GM19468 (cell line): ENCODE results near the gene ATAT1.
"Not testable (repeated sequence)": the region's sequence is repeated elsewhere in the genome, so short reads cannot be mapped to it uniquely, and the experiment has no call there.

ENCODE experiments used
- ATAC-seq: cut with Tn5 transposase; IDR thresholded peaks from one replicate; pipeline ENCODE4 v1.9.1; 2021; ENCODE audit warnings: mild to moderate bottlenecking, moderate library complexity, moderate number of reproducible peaks; ENCODE audit not compliant: unreplicated experiment; ENCODE audit errors: extremely low read depth

The ATAT1 gene

GRCh38 chr6:30646450-30647241, 20.0 kb downstream of the ATAT1 start, which contains the start of gene C6orf136:
C6orf136 (plus strand) TSS chr6:30647133; CDS start chr6:30647232, 99 bp downstream.
- peak; percentile 42 for ATAC-seq

DNA sequence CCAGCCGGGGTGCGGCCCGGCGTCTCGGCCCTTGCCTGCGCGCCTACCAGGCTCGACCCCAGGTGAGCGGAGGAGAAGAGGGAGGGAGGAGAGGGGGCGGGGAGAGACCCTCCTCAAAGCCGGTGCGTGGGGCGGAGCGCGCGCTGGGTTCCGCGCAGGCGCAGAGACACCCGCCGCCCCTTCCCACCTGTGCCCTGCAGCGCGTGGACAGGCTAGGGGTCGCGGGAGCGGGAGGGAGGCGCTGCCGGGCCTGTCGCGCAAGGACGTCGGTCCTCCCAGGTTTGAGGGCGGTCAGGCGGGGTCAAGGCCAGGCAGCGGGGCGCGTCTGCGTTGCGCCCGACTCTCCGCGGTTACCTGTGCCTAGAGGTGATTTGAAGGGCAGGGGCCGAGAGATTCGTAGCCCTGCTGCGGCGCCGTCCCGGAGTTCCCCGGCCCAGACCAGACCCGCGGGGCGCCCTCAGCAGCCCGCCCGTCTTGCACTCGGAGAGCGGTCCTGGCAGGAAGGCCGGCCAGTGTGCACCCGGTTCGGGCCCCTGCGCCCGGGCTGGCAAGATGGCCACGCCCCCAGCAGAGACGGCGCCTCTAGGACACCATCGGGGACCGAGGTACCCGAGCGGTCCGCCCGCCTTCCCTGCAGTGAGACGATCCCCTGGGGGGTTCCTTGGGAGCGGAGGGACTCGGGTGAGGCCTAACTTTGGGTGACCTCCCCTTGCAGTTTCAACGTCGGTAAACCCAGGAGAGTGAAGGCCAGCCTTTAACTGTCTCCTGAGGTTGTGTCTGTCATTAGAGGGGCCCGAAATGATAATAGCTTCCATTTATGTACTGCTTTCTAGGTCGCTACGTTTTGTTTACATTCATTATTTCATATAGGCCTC, 20.8 kb downstream of the ATAT1 start:
- ATAC-seq: peak; percentile 25

GRCh38 chr6:30651143-30651542, 24.5 kb downstream of the ATAT1 start:
- no peak for ATAC-seq

DNA sequence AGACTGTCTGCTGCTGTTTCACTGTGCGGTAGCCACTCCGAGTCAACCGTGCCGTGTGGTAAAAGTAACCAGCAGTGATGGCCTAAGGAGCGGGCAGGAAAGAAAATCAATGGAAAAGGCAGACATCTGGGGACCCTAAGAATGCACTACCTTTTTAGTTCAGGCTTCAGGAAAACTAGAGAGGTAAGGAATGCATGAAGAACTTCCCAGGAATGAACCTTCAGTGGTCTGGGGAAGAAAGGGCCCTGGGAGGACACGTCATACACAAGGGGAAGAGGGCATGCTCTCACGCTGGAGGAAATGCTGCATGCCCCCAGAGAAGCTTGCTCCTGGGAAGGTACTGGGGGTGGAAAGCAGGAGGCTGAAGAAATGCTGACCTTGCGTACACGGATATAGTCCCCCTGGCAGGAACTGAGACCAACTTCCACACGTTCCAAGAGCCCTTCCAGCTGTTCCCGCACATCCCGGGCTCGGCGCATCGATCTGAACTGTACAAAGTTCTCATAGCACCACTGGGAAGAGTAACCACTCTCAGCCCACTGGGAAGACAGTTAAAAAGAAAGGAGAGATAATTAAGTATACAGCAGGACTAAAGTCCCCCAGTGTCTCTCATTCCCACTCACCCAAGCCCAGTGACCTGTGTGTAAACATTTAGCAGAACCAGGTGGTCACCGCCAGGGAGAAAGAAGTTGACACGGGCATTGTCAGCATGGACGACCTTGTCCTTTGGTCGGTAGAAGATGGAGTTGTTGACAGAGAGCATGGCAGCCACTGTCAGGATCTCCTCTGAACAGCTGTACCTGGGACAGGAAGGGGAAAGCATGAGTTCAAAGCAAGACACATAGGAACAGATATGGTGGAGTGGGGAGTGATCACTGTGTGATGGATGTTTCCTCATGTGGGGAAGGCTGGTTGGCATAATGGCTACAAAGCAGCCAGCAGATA, 28.4 kb downstream of the ATAT1 start:
- no peak for ATAC-seq

DNA sequence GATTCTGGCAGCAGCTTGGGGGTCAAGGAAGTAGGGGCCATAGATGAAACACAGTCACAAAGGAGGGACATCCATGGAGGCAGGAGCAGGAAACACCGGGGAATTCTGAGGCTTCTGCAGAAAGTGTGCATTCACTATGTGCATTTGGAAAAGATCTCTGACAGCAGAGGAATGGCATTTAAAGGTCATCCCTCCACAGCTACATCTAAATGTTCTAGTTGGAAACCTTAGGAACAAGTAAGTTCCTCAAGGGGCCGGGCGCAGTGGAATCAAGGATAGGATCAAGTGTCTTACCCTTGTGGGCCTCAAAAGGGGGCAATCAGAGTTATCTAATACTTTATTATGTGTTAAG, 29.0 kb downstream of the ATAT1 start:
- ATAC-seq: no peak

GRCh38 chr6:30656513-30656912, 29.8 kb downstream of the ATAT1 start:
- ATAC-seq: no peak

GRCh38 chr6:30657454-30657853, 30.8 kb downstream of the ATAT1 start:
- ATAC-seq: no peak

GRCh38 chr6:30657922-30658321, 31.2 kb downstream of the ATAT1 start:
- ATAC-seq: not testable (repeated sequence)

GRCh38 chr6:30664994-30665767, 38.5 kb downstream of the ATAT1 start:
- no peak for ATAC-seq

GRCh38 chr6:30666300-30666699, 39.6 kb downstream of the ATAT1 start:
- not testable (repeated sequence) for ATAC-seq

DNA sequence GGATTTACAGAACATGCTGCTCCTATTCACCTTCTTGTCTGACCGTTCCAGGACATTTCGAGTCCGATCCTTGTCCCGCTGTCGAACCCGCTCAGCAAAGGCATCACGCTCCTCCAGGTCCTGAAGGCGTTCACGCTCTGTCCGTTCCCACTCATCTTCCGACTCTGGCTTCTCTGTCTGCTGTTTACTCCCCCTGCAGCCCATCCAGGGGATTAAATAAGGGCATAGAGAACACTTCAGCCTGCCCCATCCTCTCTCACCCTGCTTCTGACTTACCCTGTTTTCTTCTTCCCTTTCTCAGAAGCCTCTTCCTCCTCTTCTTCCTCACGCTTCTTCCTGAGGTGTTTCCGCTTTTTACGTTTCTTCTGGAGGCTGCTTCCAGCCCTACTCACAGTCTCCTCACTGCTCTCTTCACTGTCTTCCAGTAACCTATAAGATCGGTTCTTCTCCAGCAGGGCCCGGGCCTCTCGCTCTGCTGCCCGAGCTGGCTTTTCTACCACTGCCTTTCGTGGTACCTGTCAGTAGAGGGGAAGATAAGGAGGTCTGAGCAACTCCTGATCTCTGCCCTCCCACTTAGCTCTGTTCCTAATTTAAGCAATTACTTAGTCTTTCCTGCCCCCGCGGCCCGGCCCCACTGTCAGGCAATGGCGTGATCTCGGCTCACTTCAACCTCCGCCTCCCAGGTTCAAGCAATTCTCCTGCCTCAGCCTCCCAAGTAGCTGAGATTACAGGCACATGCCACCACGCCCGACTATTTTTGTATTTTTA, 44.3 kb downstream of the ATAT1 start:
- no peak for ATAC-seq

GRCh38 chr6:30672445-30673253, 46.0 kb downstream of the ATAT1 start, which contains the start of gene DHX16:
DHX16 (minus strand) TSS chr6:30673006; CDS start chr6:30672841, 165 bp downstream.
- ATAC-seq: peak; percentile 56

DNA sequence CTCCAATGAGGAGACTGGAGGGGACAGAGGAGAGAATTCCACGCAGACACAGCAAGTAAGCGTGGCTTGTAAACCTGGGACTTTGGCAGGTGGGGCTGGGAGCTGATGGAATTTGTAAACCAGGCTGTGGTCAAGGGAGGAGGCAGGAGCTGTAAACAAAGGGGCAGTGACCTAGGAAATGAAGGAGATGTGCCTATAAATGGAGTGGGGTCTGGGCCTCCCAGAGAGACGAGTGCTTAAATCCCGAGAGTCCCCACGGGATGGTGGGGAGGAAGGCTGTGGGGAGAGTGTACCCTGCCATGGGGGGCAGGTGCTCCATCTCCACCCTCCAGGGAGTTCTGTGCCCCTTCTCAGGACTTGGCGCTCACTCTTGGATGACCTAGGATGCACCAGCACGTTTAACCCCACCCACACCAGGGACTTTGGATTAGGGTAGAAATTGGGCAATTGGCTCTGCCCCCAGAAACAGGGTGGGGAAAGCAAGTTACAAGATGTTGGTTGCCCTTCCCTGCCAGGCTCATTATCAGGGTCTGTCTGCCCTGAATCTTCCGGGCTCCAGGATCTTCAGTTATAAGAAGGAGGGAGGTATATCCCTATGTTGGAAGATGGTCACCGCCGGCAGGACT, 50.1 kb downstream of the ATAT1 start:
- no peak for ATAC-seq

GRCh38 chr6:30678964-30679726, 52.5 kb downstream of the ATAT1 start:
- no peak for ATAC-seq

- no peak for ATAC-seq
Observed at GRCh38 chr6:30679765-30680535, 53.3 kb downstream of the ATAT1 start.

DNA sequence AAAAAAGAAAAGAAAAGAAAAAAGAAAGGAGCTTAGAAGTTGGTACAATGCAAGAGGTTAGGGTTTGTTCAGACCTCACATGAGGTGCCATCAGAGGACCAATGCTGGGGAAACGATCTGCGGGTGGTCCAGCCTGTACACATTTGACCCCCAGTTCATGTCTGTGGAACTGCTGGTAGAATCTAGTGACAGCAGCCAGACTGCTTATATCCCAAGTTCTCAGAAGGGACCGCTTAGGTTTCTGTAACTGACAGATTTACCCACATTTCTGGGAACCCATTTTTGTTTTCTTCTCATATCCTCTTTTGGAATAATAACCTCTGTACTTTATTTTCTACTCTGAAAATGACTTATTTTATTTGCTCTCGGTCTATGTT, 55.1 kb downstream of the ATAT1 start:
- no peak for ATAC-seq
